MM.1S (cell line): Measurements from ENCODE around the gene RASD2.

Source experiments
- DNase-seq: peaks from one replicate; pipeline ENCODE4 v3.0.0-alpha.2; 2015
- H2AFZ ChIP-seq: fragments of 300-600 bp; sonication (generic); 2 replicates; pipeline ENCODE4 v1.6.0; 2016; ENCODE audit warnings: antibody characterized with exemption, low read length
- H3F3A ChIP-seq: fragments of 300-600 bp; sonication (generic); 2 replicates; pipeline ENCODE4 v1.6.1; 2016; ENCODE audit warnings: mild to moderate bottlenecking, antibody characterized with exemption, low read length, moderate library complexity, mixed read lengths; ENCODE audit not compliant: insufficient read depth
- H3K27ac ChIP-seq: fragments of 300-600 bp; sonication (generic); 2 replicates; pipeline ENCODE4 v1.5.1; 2016; ENCODE audit warnings: mild to moderate bottlenecking, low read length
- H3K27me3 ChIP-seq: fragments of 300-600 bp; sonication (generic); replicated peaks from 2 replicates; pipeline ENCODE4 v1.6.0; 2016; ENCODE audit warnings: low read length; ENCODE audit not compliant: insufficient read depth
- H3K36me3 ChIP-seq: fragments of 300-600 bp; sonication (generic); replicated peaks from 2 replicates; pipeline ENCODE4 v1.6.1; 2016; ENCODE audit warnings: mild to moderate bottlenecking, low read length, mixed read lengths; ENCODE audit not compliant: insufficient read depth
- H3K4me1 ChIP-seq: fragments of 300-600 bp; sonication (generic); 2 replicates; pipeline ENCODE4 v1.6.1; 2016; ENCODE audit warnings: low read length, mixed read lengths
- H3K4me2 ChIP-seq: fragments of 300-600 bp; sonication (generic); 2 replicates; pipeline ENCODE4 v1.6.0; 2016; ENCODE audit warnings: low read depth, low read length
- H3K4me3 ChIP-seq: fragments of 300-600 bp; sonication (generic); 2 replicates; pipeline ENCODE4 v1.5.1; 2016; ENCODE audit warnings: low read length, mixed read lengths
- H3K79me2 ChIP-seq: fragments of 300-600 bp; sonication (generic); 2 replicates; pipeline ENCODE4 v1.6.1; 2016; ENCODE audit warnings: mixed run types, low read length, mixed read lengths
- H3K9ac ChIP-seq: fragments of 300-600 bp; sonication (generic); 2 replicates; pipeline ENCODE4 v1.6.1; 2016; ENCODE audit warnings: low read length, mixed read lengths
- H3K9me2 ChIP-seq: fragments of 300-600 bp; sonication (generic); replicated peaks from 2 replicates; pipeline ENCODE4 v1.6.1; 2016; ENCODE audit warnings: mild to moderate bottlenecking, low read length, mixed read lengths; ENCODE audit not compliant: insufficient read depth
- H3K9me3 ChIP-seq: fragments of 300-600 bp; sonication (generic); replicated peaks from 2 replicates; pipeline ENCODE4 v1.6.1; 2016; ENCODE audit warnings: mild to moderate bottlenecking, low read length, mixed read lengths; ENCODE audit not compliant: insufficient read depth
- H4K20me1 ChIP-seq: fragments of 300-600 bp; sonication (generic); 2 replicates; pipeline ENCODE4 v1.6.1; 2016; ENCODE audit warnings: mild to moderate bottlenecking, low read length, moderate library complexity, mixed read lengths; ENCODE audit not compliant: insufficient read depth
- EZH2 ChIP-seq: fragments of 300-600 bp; sonication (generic); optimal IDR thresholded peaks from 2 replicates; pipeline ENCODE3; 2017; ENCODE audit warnings: low read depth, mild to moderate bottlenecking, antibody characterized with exemption, low read length, mixed read lengths
- EZH2phosphoT487 ChIP-seq: fragments of 300-600 bp; sonication (generic); IDR thresholded peaks from 2 replicates; pipeline ENCODE4 v1.6.1; 2018; ENCODE audit warnings: antibody characterized with exemption, low read length
- TF ChIP-seq, protein P1 (sequence below): fragments of 300-600 bp; sonication (generic); IDR thresholded peaks from 2 replicates; pipeline ENCODE4 v1.5.1; 2016; ENCODE audit warnings: antibody characterized with exemption, low read length, mixed read lengths

Gene RASD2

DNA sequence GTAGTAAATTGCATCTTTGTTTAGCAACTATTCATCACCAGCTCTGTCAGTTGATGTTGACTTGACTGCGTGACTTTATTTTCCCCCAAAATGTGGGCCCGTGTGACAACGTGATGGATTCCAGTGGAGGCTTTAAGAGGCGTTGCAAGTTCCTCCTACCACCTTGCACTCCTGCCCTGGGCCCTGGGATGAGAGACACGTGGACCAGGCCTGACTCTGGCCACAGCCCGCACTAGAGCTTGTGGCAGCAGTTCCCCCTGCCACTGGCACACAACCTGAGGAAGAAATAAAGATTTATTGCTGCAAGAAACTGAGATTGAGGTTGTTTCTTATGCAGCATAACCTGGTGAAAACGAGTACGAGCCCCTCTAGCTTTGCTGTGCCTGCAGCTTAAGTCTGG is 31.9 kb downstream of the RASD2 start:
- Histone ChIP-seq H3K4me1 (no peaks in the 10 kb centered on the region), H3K9me2 (no peaks in the 10 kb centered on the region), H2AFZ (no peak overlapping the region), H3F3A (no peaks in the 10 kb centered on the region), H3K4me2 (no peak overlapping the region), H4K20me1 (no peaks in the 10 kb centered on the region), H3K36me3 (no peaks in the 10 kb centered on the region), H3K79me2 (no peaks in the 10 kb centered on the region), H3K9ac (no peak overlapping the region), H3K4me3 (no peak overlapping the region), H3K27me3 (no peaks in the 10 kb centered on the region), H3K9me3 (no peaks in the 10 kb centered on the region), H3K27ac (no peak overlapping the region)
- TF ChIP-seq EZH2, result no peak
- TF ChIP-seq EZH2phosphoT487, result no peak
- TF ChIP-seq, protein P1, sequence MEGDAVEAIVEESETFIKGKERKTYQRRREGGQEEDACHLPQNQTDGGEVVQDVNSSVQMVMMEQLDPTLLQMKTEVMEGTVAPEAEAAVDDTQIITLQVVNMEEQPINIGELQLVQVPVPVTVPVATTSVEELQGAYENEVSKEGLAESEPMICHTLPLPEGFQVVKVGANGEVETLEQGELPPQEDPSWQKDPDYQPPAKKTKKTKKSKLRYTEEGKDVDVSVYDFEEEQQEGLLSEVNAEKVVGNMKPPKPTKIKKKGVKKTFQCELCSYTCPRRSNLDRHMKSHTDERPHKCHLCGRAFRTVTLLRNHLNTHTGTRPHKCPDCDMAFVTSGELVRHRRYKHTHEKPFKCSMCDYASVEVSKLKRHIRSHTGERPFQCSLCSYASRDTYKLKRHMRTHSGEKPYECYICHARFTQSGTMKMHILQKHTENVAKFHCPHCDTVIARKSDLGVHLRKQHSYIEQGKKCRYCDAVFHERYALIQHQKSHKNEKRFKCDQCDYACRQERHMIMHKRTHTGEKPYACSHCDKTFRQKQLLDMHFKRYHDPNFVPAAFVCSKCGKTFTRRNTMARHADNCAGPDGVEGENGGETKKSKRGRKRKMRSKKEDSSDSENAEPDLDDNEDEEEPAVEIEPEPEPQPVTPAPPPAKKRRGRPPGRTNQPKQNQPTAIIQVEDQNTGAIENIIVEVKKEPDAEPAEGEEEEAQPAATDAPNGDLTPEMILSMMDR, result no peak
- no peak for DNase-seq

DNA sequence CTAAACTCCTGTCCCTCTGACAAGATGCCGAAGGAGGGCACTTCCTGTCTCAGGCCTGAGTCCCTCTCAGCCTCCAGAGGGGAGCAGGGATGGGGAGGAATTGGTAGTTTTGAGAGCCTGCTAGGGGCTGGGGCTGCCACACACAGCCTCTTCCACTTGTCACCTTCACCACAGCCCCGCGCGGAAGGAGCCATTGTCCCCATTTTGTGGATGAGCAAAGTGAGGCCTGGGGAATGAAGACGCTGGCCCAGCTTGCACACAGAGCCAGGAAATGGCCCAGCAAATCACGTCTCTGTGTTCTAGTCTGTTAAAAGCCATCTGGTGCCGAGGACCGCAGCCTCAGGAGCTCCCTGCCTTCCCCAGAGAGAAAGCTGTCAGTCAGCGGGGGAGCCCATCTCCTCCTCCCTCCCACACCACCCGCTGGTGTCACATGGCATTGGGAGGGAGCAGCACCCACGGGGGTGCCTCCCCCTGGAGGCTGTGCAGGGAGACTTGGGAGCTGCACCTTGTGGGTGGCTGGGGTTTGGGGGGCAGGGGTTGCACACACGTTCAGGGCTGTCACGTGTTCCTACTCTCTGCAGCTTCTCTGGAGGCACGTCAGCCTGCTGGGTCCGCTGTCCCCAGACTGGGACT is 34.6 kb downstream of the RASD2 start:
- no peak overlapping the region for H3K4me3 ChIP-seq
- H2AFZ ChIP-seq, result no peak overlapping the region
- H4K20me1 ChIP-seq, result no peaks in the 10 kb centered on the region
- no peaks in the 10 kb centered on the region for H3F3A ChIP-seq
- no peaks in the 10 kb centered on the region for H3K79me2 ChIP-seq
- H3K4me2 ChIP-seq, result no peak overlapping the region
- H3K27me3 ChIP-seq, result no peaks in the 10 kb centered on the region
- H3K27ac ChIP-seq, result no peak overlapping the region
- H3K9me3 ChIP-seq, result no peaks in the 10 kb centered on the region
- H3K9me2 ChIP-seq, result no peaks in the 10 kb centered on the region
- no peak overlapping the region for H3K9ac ChIP-seq
- no peaks in the 10 kb centered on the region for H3K4me1 ChIP-seq
- DNase-seq, result no peak
- no peak for TF ChIP-seq EZH2
- no peak for TF ChIP-seq EZH2phosphoT487
- TF ChIP-seq, protein P1, result no peak
- no peaks in the 10 kb centered on the region for H3K36me3 ChIP-seq

DNA sequence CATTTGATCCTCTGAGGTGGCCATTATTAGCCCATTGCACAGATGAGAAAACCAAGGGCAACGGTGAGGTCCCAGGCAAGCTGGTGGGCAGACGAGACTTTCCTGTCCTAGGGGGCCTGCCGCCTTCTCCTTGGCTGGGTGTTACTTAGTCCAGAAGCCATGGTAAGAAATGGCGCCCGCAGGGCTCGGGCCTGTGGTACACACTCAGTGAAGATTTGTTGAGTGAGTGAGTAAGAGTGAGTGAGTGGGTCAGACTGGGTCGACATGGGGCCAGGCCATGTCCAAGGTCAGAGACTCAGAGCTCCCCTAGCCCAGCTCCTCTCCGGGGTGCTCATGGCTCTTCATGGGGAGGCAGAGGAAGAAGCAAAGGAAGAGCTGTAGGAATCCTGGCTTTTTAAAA is 36.0 kb downstream of the RASD2 start:
- no peak overlapping the region for H3K9ac ChIP-seq
- H3K79me2 ChIP-seq, result no peaks in the 10 kb centered on the region
- no peaks in the 10 kb centered on the region for H3K9me3 ChIP-seq
- no peak for DNase-seq
- H2AFZ ChIP-seq, result no peak overlapping the region
- no peaks in the 10 kb centered on the region for H3K36me3 ChIP-seq
- H3K27ac ChIP-seq, result no peak overlapping the region
- H3K4me1 ChIP-seq, result no peaks in the 10 kb centered on the region
- H3K9me2 ChIP-seq, result no peaks in the 10 kb centered on the region
- H3K4me2 ChIP-seq, result no peak overlapping the region
- TF ChIP-seq EZH2 (no peak), EZH2phosphoT487 (no peak)
- TF ChIP-seq, protein P1, result no peak
- H3K27me3 ChIP-seq, result no peaks in the 10 kb centered on the region
- no peaks in the 10 kb centered on the region for H3F3A ChIP-seq
- no peaks in the 10 kb centered on the region for H4K20me1 ChIP-seq
- H3K4me3 ChIP-seq, result no peak overlapping the region
